Lower leg skin (tissue), 3 donors: ENCODE measurements around the gene FILIP1L.

ENCODE experiments used
- POLR2A ChIP-seq, 2 donors: fragments of 450-650 bp; IDR thresholded peaks; one replicate each; pipeline ENCODE4 v1.6.1; 2016 to 2017; ENCODE audit warnings: antibody characterized with exemption in 2 of 2, mild to moderate bottlenecking in 1 of 2, moderate library complexity in 1 of 2
- TF ChIP-seq, protein P1 (sequence below), 3 donors: fragments of 450-650 bp; IDR thresholded peaks; one replicate each; pipeline ENCODE4 v1.5.1; 2016; ENCODE audit warnings: antibody characterized with exemption in 3 of 3, mild to moderate bottlenecking in 3 of 3, moderate library complexity in 2 of 3

GRCh38 chr3:99837715-99838114 lies 276.6 kb downstream of the FILIP1L start:
- TF ChIP-seq POLR2A (IDR thresholded peaks at IDR 0.05) = no peak
- TF ChIP-seq, protein P1, sequence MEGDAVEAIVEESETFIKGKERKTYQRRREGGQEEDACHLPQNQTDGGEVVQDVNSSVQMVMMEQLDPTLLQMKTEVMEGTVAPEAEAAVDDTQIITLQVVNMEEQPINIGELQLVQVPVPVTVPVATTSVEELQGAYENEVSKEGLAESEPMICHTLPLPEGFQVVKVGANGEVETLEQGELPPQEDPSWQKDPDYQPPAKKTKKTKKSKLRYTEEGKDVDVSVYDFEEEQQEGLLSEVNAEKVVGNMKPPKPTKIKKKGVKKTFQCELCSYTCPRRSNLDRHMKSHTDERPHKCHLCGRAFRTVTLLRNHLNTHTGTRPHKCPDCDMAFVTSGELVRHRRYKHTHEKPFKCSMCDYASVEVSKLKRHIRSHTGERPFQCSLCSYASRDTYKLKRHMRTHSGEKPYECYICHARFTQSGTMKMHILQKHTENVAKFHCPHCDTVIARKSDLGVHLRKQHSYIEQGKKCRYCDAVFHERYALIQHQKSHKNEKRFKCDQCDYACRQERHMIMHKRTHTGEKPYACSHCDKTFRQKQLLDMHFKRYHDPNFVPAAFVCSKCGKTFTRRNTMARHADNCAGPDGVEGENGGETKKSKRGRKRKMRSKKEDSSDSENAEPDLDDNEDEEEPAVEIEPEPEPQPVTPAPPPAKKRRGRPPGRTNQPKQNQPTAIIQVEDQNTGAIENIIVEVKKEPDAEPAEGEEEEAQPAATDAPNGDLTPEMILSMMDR (IDR thresholded peaks at IDR 0.05) = no peak
